Liver (tissue), 3 donors: ENCODE data around the gene SETBP1.

ENCODE experiments used
- EGR1 ChIP-seq, 2 donors: IDR thresholded peaks; 2 replicates each; pipeline ENCODE4 v1.6.1; 2016 to 2018; ENCODE audit warnings: antibody characterized with exemption in 2 of 2, low read depth in 2 of 2
- HNF4A ChIP-seq, 2 donors: conservative IDR thresholded peaks; 2 replicates each; pipeline ENCODE4 v1.6.1; 2016; ENCODE audit warnings: antibody characterized with exemption in 2 of 2, mild to moderate bottlenecking in 2 of 2
- RAD21 ChIP-seq, 2 donors: IDR thresholded peaks; 2 replicates each; pipeline ENCODE4 v1.6.1; 2016; ENCODE audit warnings: antibody characterized with exemption in 2 of 2, mild to moderate bottlenecking in 2 of 2
- RXRA ChIP-seq, 2 donors: IDR thresholded peaks; 2 replicates each; pipeline ENCODE4 v1.6.1; 2017 to 2018; ENCODE audit warnings: antibody characterized with exemption in 2 of 2, mild to moderate bottlenecking in 1 of 2
- TAF1 ChIP-seq: conservative IDR thresholded peaks from 2 replicates; pipeline ENCODE4 v1.6.1; 2016; ENCODE audit warnings: antibody characterized with exemption, mild to moderate bottlenecking
- YY1 ChIP-seq: IDR thresholded peaks from 2 replicates; pipeline ENCODE4 v1.6.1; 2016; ENCODE audit warnings: antibody characterized with exemption, mild to moderate bottlenecking
- TF ChIP-seq, protein P1 (sequence below): IDR thresholded peaks from 2 replicates; pipeline ENCODE4 v1.6.1; 2016; ENCODE audit warnings: antibody characterized with exemption, mild to moderate bottlenecking
- TF ChIP-seq, protein P2 (sequence below): fragments of 150-350 bp; IDR thresholded peaks from 2 replicates; pipeline ENCODE4 v1.5.1; 2017; ENCODE audit warnings: improper control_type of control experiment, low read depth, low read length; ENCODE audit not compliant: missing input control
- TF ChIP-seq, protein P3 (sequence below): IDR thresholded peaks from 2 replicates; pipeline ENCODE4 v1.6.1; 2016; ENCODE audit warnings: antibody characterized with exemption
- donor health status: healthy.
- donor health status: healthy.

DNA sequence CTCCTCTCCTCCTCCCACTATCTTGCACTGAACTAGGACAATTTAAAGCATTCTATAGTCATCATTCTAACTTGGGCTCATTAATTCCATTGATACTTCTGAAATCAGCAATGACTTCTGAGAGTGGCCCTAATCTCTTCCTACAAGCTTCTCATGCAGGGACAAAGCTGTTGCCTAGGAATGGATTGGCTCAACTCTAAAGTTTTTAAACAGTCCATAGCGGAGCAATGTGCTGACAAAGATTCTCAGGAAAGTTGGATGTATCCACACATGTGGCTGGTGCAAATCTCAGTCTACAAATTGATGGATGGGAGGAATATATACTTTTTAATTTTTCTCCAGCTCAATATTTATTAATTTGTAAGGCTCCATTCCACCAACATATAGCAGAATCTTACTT lies 388.9 kb downstream of the SETBP1 start:
- TF ChIP-seq RAD21 (IDR thresholded peaks at IDR 0.05) (no peak), RXRA (IDR thresholded peaks at IDR 0.05) (no peak), HNF4A (conservative IDR thresholded peaks at IDR 0.05) (no peak), EGR1 (IDR thresholded peaks at IDR 0.05; ENCODE audit: low read depth in 2 of 2) (no peak), YY1 (no peak), TAF1 (no peak)
- TF ChIP-seq, protein P1, sequence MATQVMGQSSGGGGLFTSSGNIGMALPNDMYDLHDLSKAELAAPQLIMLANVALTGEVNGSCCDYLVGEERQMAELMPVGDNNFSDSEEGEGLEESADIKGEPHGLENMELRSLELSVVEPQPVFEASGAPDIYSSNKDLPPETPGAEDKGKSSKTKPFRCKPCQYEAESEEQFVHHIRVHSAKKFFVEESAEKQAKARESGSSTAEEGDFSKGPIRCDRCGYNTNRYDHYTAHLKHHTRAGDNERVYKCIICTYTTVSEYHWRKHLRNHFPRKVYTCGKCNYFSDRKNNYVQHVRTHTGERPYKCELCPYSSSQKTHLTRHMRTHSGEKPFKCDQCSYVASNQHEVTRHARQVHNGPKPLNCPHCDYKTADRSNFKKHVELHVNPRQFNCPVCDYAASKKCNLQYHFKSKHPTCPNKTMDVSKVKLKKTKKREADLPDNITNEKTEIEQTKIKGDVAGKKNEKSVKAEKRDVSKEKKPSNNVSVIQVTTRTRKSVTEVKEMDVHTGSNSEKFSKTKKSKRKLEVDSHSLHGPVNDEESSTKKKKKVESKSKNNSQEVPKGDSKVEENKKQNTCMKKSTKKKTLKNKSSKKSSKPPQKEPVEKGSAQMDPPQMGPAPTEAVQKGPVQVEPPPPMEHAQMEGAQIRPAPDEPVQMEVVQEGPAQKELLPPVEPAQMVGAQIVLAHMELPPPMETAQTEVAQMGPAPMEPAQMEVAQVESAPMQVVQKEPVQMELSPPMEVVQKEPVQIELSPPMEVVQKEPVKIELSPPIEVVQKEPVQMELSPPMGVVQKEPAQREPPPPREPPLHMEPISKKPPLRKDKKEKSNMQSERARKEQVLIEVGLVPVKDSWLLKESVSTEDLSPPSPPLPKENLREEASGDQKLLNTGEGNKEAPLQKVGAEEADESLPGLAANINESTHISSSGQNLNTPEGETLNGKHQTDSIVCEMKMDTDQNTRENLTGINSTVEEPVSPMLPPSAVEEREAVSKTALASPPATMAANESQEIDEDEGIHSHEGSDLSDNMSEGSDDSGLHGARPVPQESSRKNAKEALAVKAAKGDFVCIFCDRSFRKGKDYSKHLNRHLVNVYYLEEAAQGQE: no peak
- TF ChIP-seq, protein P2, sequence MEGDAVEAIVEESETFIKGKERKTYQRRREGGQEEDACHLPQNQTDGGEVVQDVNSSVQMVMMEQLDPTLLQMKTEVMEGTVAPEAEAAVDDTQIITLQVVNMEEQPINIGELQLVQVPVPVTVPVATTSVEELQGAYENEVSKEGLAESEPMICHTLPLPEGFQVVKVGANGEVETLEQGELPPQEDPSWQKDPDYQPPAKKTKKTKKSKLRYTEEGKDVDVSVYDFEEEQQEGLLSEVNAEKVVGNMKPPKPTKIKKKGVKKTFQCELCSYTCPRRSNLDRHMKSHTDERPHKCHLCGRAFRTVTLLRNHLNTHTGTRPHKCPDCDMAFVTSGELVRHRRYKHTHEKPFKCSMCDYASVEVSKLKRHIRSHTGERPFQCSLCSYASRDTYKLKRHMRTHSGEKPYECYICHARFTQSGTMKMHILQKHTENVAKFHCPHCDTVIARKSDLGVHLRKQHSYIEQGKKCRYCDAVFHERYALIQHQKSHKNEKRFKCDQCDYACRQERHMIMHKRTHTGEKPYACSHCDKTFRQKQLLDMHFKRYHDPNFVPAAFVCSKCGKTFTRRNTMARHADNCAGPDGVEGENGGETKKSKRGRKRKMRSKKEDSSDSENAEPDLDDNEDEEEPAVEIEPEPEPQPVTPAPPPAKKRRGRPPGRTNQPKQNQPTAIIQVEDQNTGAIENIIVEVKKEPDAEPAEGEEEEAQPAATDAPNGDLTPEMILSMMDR: no peak
- TF ChIP-seq, protein P3, sequence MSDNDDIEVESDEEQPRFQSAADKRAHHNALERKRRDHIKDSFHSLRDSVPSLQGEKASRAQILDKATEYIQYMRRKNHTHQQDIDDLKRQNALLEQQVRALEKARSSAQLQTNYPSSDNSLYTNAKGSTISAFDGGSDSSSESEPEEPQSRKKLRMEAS: no peak
